IMR-90 (cell line): Measurements from ENCODE around the gene PIPOX. TPM values are rescaled to one million over a fixed set of nuclear protein-coding genes. Genes with fewer than 3 reads are reported as not detected.

Experiments
- ATAC-seq: fragments of 200-7000 bp; cut with Tn5 transposase; 2 replicates; pipeline ENCODE4 v1.9.1; 2020; ENCODE audit warnings: low read depth, mild to moderate bottlenecking, moderate library complexity
- BruUV-seq: library from RNA; stranded (reverse); fragments of 400-500 nt; replicated peaks from 2 replicates; lab custom pipeline; 2021; lab: Mats Ljungman, UMichigan
- CTCF ChIA-PET: fragments of 300-600 bp; formaldehyde crosslinking; extraction: SDS; loops from one replicate; lab custom pipeline; 2021; ENCODE audit warnings: antibody characterized with exemption; lab: Yijun Ruan, JAX
- POLR2A ChIA-PET: fragments of 300-600 bp; sonication (Branson Sonifier 250); formaldehyde crosslinking; loops from one replicate; lab custom pipeline; 2022; ENCODE audit warnings: antibody characterized with exemption; ENCODE audit not compliant: unreplicated experiment; lab: Charles Lee
- DNase-seq: peaks from one replicate; pipeline ENCODE4 v3.0.0; 2013
- H2AFZ ChIP-seq: replicated peaks from 2 replicates; pipeline ENCODE3; 2013; ENCODE audit warnings: low read length, mild to moderate bottlenecking; ENCODE audit not compliant: poor library complexity
- H2AK5ac ChIP-seq: 2 replicates; pipeline ENCODE4 v1.6.1; 2013; ENCODE audit warnings: low read depth, low read length, inconsistent platforms
- H2AK9ac ChIP-seq: replicated peaks from 2 replicates; pipeline ENCODE3; 2013; ENCODE audit warnings: mild to moderate bottlenecking, low read depth, low read length, moderate library complexity; ENCODE audit not compliant: poor library complexity
- H2BK120ac ChIP-seq: 2 replicates; pipeline ENCODE4 v1.6.1; 2013; ENCODE audit warnings: low read depth, low read length, inconsistent platforms
- H2BK15ac ChIP-seq: 3 replicates; pipeline ENCODE4 v1.6.1; 2013; ENCODE audit warnings: low read depth, low read length, inconsistent platforms
- H2BK20ac ChIP-seq: 2 replicates; pipeline ENCODE4 v1.6.1; 2013; ENCODE audit warnings: low read depth, mild to moderate bottlenecking, inconsistent platforms, low read length, moderate library complexity
- H2BK5ac ChIP-seq: 2 replicates; pipeline ENCODE4 v1.6.1; 2013; ENCODE audit warnings: mild to moderate bottlenecking, low read depth, low read length, inconsistent platforms; ENCODE audit not compliant: poor library complexity, severe bottlenecking
- H3K14ac ChIP-seq: replicated peaks from 2 replicates; pipeline ENCODE4 v1.6.1; 2013; ENCODE audit warnings: low read depth, low read length, inconsistent platforms
- H3K18ac ChIP-seq: 2 replicates; pipeline ENCODE4 v1.6.1; 2013; ENCODE audit warnings: low read depth, low read length, control low read depth
- H3K23ac ChIP-seq: 2 replicates; pipeline ENCODE4 v1.6.1; 2013; ENCODE audit warnings: low read depth, low read length, inconsistent platforms
- H3K27ac ChIP-seq: 2 replicates; pipeline ENCODE4 v1.5.1; 2013; ENCODE audit warnings: mild to moderate bottlenecking, control low read depth, low read length; ENCODE audit not compliant: insufficient read depth
- H3K27me3 ChIP-seq: 2 replicates; pipeline ENCODE4 v1.6.1; 2013; ENCODE audit warnings: low read length; ENCODE audit not compliant: control insufficient read depth, insufficient read depth
- H3K36me3 ChIP-seq: 2 replicates; pipeline ENCODE4 v1.6.1; 2013; ENCODE audit warnings: low read length, mixed read lengths; ENCODE audit not compliant: control insufficient read depth, insufficient read depth
- H3K4ac ChIP-seq: 2 replicates; pipeline ENCODE4 v1.6.1; 2013; ENCODE audit warnings: low read depth, low read length, inconsistent platforms
- H3K4me1 ChIP-seq: 2 replicates; pipeline ENCODE4 v1.6.1; 2013; ENCODE audit warnings: low read length, mixed read lengths; ENCODE audit not compliant: control insufficient read depth, insufficient read depth
- H3K4me2 ChIP-seq: 2 replicates; pipeline ENCODE4 v1.6.1; 2013; ENCODE audit warnings: low read depth, mild to moderate bottlenecking, control low read depth, low read length, moderate library complexity
- H3K4me3 ChIP-seq: 2 replicates; pipeline ENCODE4 v1.5.1; 2013; ENCODE audit warnings: low read depth, mild to moderate bottlenecking, control low read depth, low read length, moderate library complexity; ENCODE audit not compliant: insufficient read depth
- H3K56ac ChIP-seq: 2 replicates; pipeline ENCODE4 v1.6.1; 2013; ENCODE audit warnings: low read length, inconsistent platforms; ENCODE audit not compliant: insufficient read depth; ENCODE audit errors: extremely low read depth
- H3K79me1 ChIP-seq, 2 experiments: 2 replicates each; pipeline ENCODE4 v1.6.1; 2013; ENCODE audit warnings: low read length in 2 of 2, inconsistent platforms in 1 of 2, low read depth in 1 of 2
- H3K9ac ChIP-seq: 2 replicates; pipeline ENCODE4 v1.6.1; 2013; ENCODE audit warnings: low read depth, low read length, control low read depth
- H3K9me1 ChIP-seq: 2 replicates; pipeline ENCODE4 v1.6.1; 2013; ENCODE audit warnings: low read length, inconsistent platforms; ENCODE audit not compliant: insufficient read depth
- H3K9me3 ChIP-seq: 2 replicates; pipeline ENCODE4 v1.6.1; 2013; ENCODE audit warnings: low read length; ENCODE audit not compliant: control insufficient read depth, insufficient read depth
- H4K20me1 ChIP-seq: 2 replicates; pipeline ENCODE4 v1.6.1; 2013; ENCODE audit warnings: low read length, inconsistent platforms; ENCODE audit not compliant: insufficient read depth
- H4K5ac ChIP-seq: 2 replicates; pipeline ENCODE4 v1.6.1; 2013; ENCODE audit warnings: mild to moderate bottlenecking, low read depth, low read length, control low read depth
- H4K8ac ChIP-seq, 2 experiments: 2 replicates each; pipeline ENCODE4 v1.6.1; 2013; ENCODE audit warnings: low read depth in 2 of 2, low read length in 2 of 2, control low read depth in 1 of 2, inconsistent platforms in 1 of 2
- H4K91ac ChIP-seq: 2 replicates; pipeline ENCODE4 v1.6.1; 2013; ENCODE audit warnings: low read depth, low read length, inconsistent platforms; ENCODE audit not compliant: insufficient read depth
- MAFK ChIP-seq: IDR thresholded peaks from 2 replicates; pipeline ENCODE4 v1.6.1; 2012; ENCODE audit warnings: low read depth, low read length, improper control_type of control experiment
- RAD21 ChIP-seq: IDR thresholded peaks from 2 replicates; pipeline ENCODE4 v1.6.1; 2012; ENCODE audit warnings: low read length, improper control_type of control experiment
- RFX5 ChIP-seq: IDR thresholded peaks from 2 replicates; pipeline ENCODE4 v1.8.0; 2012; ENCODE audit warnings: low read depth, mild to moderate bottlenecking, low read length, moderate library complexity
- SMC3 ChIP-seq: fragments of 150-350 bp; IDR thresholded peaks from 2 replicates; pipeline ENCODE4 v1.6.1; 2016; ENCODE audit warnings: low read depth, mild to moderate bottlenecking, antibody characterized with exemption, low read length, moderate library complexity
- WGBS, 2 experiments: methylation state at CpG; one replicate each; pipeline versions ENCODE4 v1.1.5 to v1.1.7; 2013; ENCODE audit warnings: missing lambda C conversion rate in 2 of 2; ENCODE audit not compliant: insufficient read length in 1 of 2; ENCODE audit errors: extremely low coverage in 2 of 2; 5-methylcytosine and 5-hydroxymethylcytosine counted together
- dilution Hi-C: fragments of 300-500 bp; cut with HindIII; formaldehyde crosslinking; loops from one replicate; pipeline ENCODE4 v1.14.3; 2018; ENCODE audit warnings: low sequenced_read_pairs; ENCODE audit not compliant: unreplicated experiment
- in situ Hi-C: fragments of 300-500 bp; cut with MboI; formaldehyde crosslinking; loops from 3 replicates; pipeline ENCODE4 v1.14.3; 2019; ENCODE audit warnings: low sequenced_read_pairs, inconsistent platforms, mixed read lengths
- intact Hi-C: fragments of 100-400 bp; cut with micrococcal nuclease; formaldehyde crosslinking; loops from 2 replicates; pipeline ENCODE4 v1.10.0; 2022
- polyA plus RNA-seq, 3 experiments: library from polyadenylated mRNA; depleted of rRNA; stranded (reverse); fragments of >200 nt; gene quantifications; 2 replicates each; pipeline ENCODE4 v1.2.3, GENCODE V29; 2012; ENCODE audit warnings: low replicate concordance in 1 of 3
- total RNA-seq: library from RNA; depleted of rRNA; stranded (reverse); fragments of >200 nt; gene quantifications from 2 replicates; pipeline ENCODE4 v1.2.3, GENCODE V29; 2012

PIPOX gene
- total and polyA plus RNA-seq, 2 of the 4 experiments (the other 2 are of a cell fraction) = 0.43 to 1.3 TPM

DNA sequence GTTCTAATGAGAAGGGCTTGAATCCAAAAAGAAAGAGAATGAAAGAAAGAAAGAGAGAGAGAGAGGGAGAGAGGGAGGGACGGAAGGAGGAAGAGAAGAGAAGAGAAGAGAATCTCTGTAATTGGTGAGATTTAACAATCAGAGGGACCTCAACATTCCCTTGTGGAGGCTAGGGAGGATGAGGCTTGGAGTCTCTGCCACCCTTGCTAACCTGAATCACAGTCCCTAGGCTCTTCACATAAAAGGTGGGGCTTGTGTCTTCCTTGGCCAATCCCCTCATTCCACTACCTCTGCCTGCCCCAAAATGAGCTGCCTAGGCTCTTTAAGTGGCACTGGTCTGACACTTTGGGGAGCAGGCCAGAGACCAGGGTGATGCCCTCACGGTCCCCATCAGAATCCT is 30.1 kb downstream of the PIPOX start:
- dilution Hi-C loops (no loop called here), intact Hi-C loops (no loop called here), in situ Hi-C loops (no loop called here)
- Histone ChIP-seq H2BK15ac (no peak overlapping the region), H4K20me1 (no peaks in the 10 kb centered on the region; the same call in 1 of the 2 replicates), H2BK5ac (no peak overlapping the region), H3K27ac (no peak overlapping the region), H3K4ac (no peak overlapping the region), H3K27me3 (peaks cover 15% of the 10 kb centered on the region), H3K23ac (no peak overlapping the region), H2AFZ (no peak overlapping the region), H3K79me1 (no peaks in the 10 kb centered on the region), H3K36me3 (peaks cover 12% of the 10 kb centered on the region; the same call in 1 of the 2 replicates), H3K4me3 (no peak overlapping the region), H3K9me1 (no peaks in the 10 kb centered on the region), H2AK9ac (no peak overlapping the region), H3K18ac (no peak overlapping the region), H4K5ac (no peak overlapping the region), H4K91ac (no peak overlapping the region), H3K9ac (no peak overlapping the region), H2AK5ac (no peak overlapping the region), H3K14ac (no peak overlapping the region), H3K56ac (no peak overlapping the region), H3K4me2 (no peak overlapping the region), H3K4me1 (no peaks in the 10 kb centered on the region), H3K9me3 (no peaks in the 10 kb centered on the region), H2BK20ac (no peak overlapping the region), H4K8ac (no peak overlapping the region), H2BK120ac (no peak overlapping the region)
- no CpG with 5 or more reads among the region's 2 CpGs for WGBS, 2 experiments
- ATAC-seq (no peak), DNase-seq (no peak)
- POLR2A ChIA-PET = no interaction called here
- CTCF ChIA-PET = no interaction called here
- BruUV-seq = no TSS peak
- TF ChIP-seq SMC3 = no peak
- no peak for TF ChIP-seq RFX5
- no peak for TF ChIP-seq RAD21
- no peak for TF ChIP-seq MAFK
